Measurements from ENCODE around the gene RBM20.
A peak's percentile ranks its signal among the peaks of the same experiment; 100 is the strongest.
"Not testable (repeated sequence)": the region's sequence is repeated elsewhere in the genome, so short reads cannot be mapped to it uniquely, and the experiment has no call there.

Gene RBM20

DNA sequence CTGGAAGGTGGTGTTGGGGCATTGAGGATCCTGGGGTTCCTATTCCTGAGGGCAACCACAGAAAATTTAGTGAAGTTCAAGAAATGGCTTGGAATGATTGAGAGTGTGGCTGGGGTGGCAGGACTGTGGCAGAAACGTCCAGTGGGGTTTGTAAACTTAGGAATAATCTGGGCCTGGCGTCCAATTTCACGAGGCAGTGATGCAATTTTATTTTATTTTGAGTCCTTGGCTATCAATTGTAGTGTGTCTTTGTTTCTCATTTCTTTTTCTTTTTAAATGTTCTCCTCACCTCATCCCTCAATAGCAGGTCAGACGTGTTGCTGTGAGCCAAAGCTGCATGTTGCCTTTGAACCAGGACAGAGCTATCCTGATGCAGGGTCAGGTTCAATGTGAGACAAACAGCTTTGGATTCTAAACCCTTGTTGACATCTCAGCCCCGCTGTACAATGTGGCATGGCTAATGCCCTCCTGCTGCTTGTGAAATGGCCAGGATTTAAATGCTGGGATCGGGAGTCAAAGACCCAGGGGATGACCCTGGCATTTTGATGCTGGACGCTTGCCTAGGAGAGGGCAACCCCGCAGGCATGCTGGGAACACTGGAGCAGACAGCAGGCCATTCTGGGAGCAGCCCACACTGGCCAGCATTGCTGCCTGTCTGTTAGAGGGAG lies 64.8 kb downstream of the RBM20 start:
- DNase-seq: no peak

- DNase-seq: no peak
Observed at GRCh38 chr10:110709444-110709828, 65.3 kb downstream of the RBM20 start.

DNA sequence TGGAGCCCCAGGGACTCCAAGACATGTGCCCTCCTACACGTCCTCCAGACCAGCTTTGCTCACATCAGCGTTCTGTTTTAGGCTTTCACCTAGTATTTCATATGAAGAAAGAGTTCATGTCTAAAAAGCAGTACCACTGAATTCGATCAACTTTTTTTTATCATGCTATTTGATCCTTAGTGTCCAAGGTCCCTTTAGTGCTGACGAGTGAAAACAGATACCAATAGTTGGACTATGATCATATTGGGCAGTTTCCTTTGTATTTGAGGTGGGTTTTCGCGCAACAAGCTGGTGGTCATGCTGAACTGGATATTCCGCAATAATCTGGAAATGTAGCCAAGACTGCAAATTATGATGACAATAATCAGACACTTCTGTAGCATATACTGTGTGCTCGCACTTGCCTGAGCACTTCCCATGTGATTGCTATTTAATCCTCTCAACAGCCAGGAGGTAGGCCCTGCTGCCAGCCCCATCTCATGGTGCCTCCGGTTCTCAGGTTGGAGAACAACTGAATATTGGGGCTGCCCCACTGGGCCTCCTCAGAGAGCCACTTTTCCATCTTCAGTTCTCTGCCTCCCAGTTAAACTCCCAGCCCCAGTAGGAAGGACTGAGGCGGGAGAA lies 65.9 kb downstream of the RBM20 start:
- DNase-seq: no peak

DNA sequence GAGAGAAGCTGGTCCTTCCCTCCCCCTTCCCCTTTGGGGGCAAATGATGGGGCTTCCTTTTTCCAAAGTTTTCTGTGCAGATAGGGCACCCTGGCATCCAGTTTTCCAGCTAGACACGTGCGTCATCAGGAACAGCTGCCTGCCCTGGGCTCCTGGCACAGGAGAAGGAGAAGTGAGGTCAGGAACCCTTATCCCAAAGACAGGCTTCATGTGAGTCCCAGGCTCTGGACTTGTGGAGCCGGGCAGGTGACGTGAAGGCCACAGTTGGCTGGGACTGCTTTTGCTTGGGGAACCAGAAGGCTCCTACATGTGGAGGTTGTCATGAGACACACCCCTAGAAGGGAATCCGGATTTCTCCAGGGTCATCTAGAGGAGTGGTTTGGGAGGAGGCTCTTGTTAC lies 66.5 kb downstream of the RBM20 start:
- DNase-seq: no peak

- no peak for DNase-seq
Observed at GRCh38 chr10:110711382-110711781, 67.2 kb downstream of the RBM20 start.

DNA sequence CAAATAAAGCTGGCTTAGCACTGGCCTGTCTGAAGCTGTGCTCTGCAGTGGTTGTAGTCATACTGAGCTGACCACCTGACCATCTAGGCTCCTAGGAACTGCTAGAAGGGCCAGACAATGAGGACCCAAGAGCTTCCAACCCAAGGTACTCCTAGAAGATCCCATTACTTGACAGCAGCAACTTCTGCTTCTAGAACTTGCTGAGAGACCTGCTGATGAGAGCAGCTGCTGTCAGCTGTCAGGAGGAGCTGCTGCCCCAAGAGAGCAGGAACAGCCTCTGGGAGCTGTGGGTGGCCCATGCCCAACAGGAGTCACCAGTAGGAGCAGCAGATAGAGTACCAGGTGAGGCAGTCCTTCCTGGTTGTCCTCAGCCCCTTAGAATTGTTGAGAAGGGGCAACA lies 70.2 kb downstream of the RBM20 start:
- no peak for DNase-seq

- DNase-seq: no peak
Observed at GRCh38 chr10:110717781-110718589, 73.8 kb downstream of the RBM20 start.

DNA sequence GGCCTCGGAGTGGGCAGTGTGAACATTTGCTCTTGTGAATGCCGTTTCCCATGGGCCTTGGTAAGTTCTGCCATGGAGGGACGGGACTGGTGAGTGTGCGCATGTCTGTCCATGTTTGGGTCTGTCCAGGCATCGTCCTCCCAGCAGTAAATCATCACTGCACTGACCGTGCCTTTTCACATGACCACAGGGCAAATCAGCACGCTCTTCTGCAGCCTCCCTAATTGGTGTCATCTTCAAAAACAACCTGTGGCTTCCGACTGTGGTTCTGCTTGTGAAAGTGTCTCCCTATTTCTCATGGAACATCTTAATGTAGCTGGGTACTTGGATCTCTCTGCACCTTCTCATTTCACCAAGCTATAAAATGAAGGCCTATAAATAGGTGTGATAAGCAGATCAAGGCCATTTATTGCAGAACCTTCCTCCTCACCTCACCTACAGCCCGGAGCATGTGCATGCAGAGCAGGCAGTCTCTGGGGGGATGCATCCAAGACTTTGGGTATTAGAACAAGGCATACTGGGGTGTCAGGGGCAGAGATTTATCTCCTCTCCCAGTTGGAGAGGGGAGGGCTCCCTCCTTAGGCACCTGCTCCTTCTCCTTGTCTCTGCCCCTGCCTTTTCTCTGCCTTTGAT lies 77.4 kb downstream of the RBM20 start:
- no peak for DNase-seq

GRCh38 chr10:110723224-110723891 lies 79.2 kb downstream of the RBM20 start:
- DNase-seq: no peak

DNA sequence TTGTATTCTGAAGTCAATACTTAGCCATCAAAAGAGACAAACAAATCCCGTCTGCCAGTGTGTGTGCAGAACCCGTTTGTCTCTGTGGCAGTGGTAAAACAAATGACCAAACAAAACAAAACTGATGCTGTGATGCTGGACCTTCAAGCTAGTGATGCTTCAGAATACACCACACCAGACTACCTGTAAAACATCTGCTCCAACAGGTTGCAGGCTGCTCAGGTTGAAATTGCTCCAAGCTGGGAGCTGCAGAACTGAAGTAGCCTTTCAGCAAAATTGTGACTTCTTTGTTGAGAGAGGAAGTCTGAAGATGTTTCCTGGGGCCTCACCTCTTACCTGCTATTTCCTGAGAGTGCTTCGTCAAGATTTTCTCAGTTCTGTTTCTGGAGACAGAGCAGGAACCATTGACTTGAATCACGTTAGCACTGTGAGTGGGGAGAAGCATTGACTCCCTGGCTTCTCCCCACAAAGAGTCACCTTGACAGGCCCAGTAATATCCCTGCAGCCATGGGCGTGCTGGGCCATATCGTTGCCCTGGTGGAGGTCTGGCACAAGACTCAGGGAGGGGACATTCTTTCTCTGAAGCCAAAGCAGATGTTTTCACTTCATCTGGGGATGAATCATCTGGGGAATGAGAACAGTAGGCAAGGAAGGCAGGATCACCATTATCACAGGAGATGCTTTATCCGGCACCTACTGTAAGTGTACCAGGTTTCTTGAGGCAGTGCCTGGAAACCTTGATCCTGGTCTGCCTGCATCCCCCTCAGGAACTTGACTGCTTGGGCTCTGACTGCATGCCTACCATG lies 80.2 kb downstream of the RBM20 start:
- peak; percentile 31 for DNase-seq

DNA sequence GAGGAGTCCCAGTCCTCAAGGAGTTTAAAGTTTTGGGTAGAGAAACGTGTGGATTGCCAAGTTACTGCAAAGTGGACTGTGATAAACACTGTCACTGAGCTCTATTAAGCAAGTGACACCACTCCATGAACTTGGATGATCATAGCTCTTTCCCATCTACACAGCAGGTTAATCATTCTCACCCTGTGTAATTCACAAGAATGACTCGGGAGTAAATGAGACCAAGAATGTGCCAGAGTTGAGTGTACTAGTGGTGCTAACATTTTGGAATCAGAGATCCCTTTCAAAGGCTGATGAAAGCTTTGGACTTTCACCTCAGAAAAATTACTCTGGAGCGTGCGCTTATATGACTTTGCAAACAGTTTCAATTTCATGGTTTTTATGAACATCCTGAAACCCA lies 80.8 kb downstream of the RBM20 start:
- no peak for DNase-seq

DNA sequence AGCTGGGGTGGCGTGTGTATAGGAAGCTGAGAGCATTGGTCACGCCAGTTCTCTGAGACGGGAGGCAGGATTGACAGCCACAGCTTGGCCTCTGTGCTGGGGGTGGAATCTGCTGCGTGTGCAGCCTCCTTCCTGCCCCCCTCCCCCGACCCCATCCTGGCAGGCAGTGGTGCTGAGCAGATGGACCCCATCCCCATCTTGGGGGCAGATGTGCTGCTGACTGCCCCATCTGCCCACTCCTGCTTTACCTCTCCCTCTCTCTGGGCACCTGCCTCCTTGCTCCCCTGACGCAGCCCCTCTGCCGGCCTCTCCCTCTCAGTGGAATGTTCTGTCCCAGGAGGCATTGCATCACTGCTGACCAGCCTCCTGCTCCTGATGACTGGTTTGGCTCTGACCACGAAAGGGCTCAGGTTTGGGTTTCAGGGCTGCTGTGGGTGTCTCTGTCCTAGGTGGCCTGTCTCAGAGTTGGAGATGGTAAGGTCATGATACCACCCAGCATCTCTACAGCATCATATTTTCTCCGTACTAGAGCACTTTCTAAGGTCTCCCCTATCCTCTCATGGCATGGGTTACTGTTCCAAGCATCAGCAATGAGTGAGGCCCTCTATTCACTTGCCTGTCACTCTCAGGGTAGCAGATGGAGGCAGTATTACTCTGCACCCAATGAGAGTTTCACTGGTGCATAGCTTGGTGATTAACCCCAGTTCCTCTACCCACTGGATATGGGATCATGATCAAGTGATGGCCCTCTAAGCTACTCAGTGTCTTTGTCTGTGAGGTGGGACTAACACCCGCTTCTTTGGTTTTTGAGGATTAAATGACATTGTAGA lies 81.9 kb downstream of the RBM20 start:
- no peak for DNase-seq

GRCh38 chr10:110727785-110728184 lies 83.6 kb downstream of the RBM20 start:
- not testable (repeated sequence) for DNase-seq

- no peak for DNase-seq
Observed at GRCh38 chr10:110730345-110731050, 86.4 kb downstream of the RBM20 start.

DNA sequence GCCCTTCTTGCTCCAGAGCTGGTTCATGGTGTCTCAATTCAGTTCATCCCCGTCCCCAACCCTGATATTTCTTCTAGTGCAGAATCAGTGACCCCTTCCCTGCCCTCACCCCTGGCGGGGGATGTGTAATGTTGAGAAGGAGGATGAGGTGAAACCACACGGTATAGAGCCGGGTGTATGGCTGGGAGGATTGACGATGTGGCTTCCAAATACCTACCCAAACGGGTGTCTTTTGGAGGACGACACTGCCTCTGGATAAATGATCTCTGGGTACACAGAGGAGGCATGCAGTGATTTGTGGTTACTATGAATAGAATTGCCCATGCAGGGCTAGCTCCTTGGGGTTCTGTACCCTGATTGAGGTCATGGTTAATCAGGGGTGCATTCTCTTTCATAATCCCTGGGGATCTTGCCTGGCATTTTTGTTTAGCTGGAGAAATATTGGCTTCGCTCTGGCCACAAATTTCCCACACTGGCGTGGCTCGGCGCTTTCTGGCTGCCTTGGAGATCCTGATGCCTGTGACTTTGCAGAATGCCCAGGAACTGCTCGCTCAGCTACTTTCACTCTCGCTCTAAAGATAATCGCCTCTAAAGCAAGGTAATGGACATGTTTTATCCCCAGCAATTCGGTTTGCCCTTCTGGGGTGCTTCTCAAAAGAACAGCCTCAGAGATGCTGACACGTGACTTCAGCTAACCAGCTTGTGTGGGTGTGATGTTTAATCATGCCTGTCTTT lies 89.2 kb downstream of the RBM20 start:
- no peak for DNase-seq

GRCh38 chr10:110735620-110736027 lies 91.5 kb downstream of the RBM20 start:
- no peak for DNase-seq

- no peak for DNase-seq
Observed at GRCh38 chr10:110737886-110738634, 93.9 kb downstream of the RBM20 start.

DNA sequence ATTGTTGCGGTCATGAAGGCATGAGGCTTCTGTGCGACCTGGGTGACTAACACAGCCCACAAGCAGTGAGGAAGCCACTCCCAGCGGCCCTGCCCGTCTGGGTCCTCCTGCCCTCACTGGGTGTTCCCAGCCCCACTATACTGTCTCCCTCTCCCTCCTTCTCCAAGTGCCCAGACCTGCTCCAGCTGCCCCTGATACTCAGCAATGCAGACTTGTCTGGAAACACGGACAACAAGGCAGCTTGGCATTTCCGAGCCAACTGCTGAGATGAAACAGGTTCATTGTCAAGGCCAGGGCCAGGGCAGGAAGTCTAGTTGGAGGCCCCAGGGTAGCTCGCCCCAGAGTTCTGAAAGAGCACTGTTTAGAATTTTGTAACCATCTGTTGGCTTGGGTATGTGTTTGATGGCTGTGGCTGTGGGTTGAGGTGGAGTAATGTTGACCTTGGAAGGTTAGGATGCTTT lies 95.7 kb downstream of the RBM20 start:
- no peak for DNase-seq

- no peak for DNase-seq
Observed at GRCh38 chr10:110742801-110743200, 98.7 kb downstream of the RBM20 start.

Data from activated CD4-positive, alpha-beta T cell treated with anti-CD3 and anti-CD28 coated beads, Interleukin-2, amount 50 U/mL, for 16 hours (primary cell).